Trophoblast cell (in vitro differentiated cells and primary cell): ENCODE results near the gene PCGF1.

Source experiments
- DNase-seq, 2 donors: peaks; one replicate each; pipeline ENCODE4 v3.0.0-alpha.2; 2016
- H2AFZ ChIP-seq: 2 replicates; pipeline ENCODE4 v1.6.1; 2013; ENCODE audit warnings: low read length, moderate library complexity, mild to moderate bottlenecking; ENCODE audit not compliant: insufficient read depth, poor library complexity
- H2AK5ac ChIP-seq: 2 replicates; pipeline ENCODE4 v1.6.1; 2013; ENCODE audit warnings: mild to moderate bottlenecking, low read length
- H2BK120ac ChIP-seq: 2 replicates; pipeline ENCODE4 v1.6.1; 2013; ENCODE audit warnings: low read length, mild to moderate bottlenecking, moderate library complexity; ENCODE audit not compliant: insufficient read depth, poor library complexity
- H2BK12ac ChIP-seq: 2 replicates; pipeline ENCODE4 v1.6.1; 2013; ENCODE audit warnings: mild to moderate bottlenecking, low read length, moderate library complexity
- H2BK5ac ChIP-seq: 2 replicates; pipeline ENCODE4 v1.6.1; 2013; ENCODE audit warnings: low read length, low read depth, moderate library complexity, mild to moderate bottlenecking; ENCODE audit not compliant: poor library complexity
- H3K14ac ChIP-seq: 2 replicates; pipeline ENCODE4 v1.6.1; 2013; ENCODE audit warnings: mild to moderate bottlenecking, low read length
- H3K18ac ChIP-seq: 2 replicates; pipeline ENCODE4 v1.6.1; 2013; ENCODE audit warnings: mild to moderate bottlenecking, low read length
- H3K23ac ChIP-seq: 2 replicates; pipeline ENCODE4 v1.6.1; 2013; ENCODE audit warnings: low read length
- H3K27ac ChIP-seq: 2 replicates; pipeline ENCODE4 v1.5.1; 2013; ENCODE audit warnings: low read depth, mild to moderate bottlenecking, inconsistent platforms, low read length, moderate library complexity
- H3K27me3 ChIP-seq: 2 replicates; pipeline ENCODE4 v1.6.1; 2013; ENCODE audit warnings: inconsistent platforms, mild to moderate bottlenecking, low read length, moderate library complexity; ENCODE audit not compliant: insufficient read depth
- H3K36me3 ChIP-seq, 2 experiments: 1 replicate in 1 of 2; 2 replicates in 1 of 2; pipeline ENCODE4 v1.6.1; 2013; ENCODE audit warnings: low read length in 2 of 2, mild to moderate bottlenecking in 2 of 2, moderate library complexity in 1 of 2; ENCODE audit not compliant: insufficient read depth in 2 of 2, control insufficient read depth in 1 of 2
- H3K4ac ChIP-seq: 2 replicates; pipeline ENCODE4 v1.6.1; 2013; ENCODE audit warnings: low read depth, mild to moderate bottlenecking, low read length, moderate library complexity
- H3K4me1 ChIP-seq, 2 experiments: 1 replicate in 1 of 2; 2 replicates in 1 of 2; pipeline ENCODE4 v1.6.1; 2013; ENCODE audit warnings: low read length in 2 of 2, mild to moderate bottlenecking in 2 of 2, moderate library complexity in 1 of 2; ENCODE audit not compliant: insufficient read depth in 2 of 2, control insufficient read depth in 1 of 2
- H3K4me2 ChIP-seq: 2 replicates; pipeline ENCODE4 v1.6.1; 2013; ENCODE audit warnings: inconsistent platforms, mild to moderate bottlenecking, low read length, moderate library complexity
- H3K4me3 ChIP-seq: 2 replicates; pipeline ENCODE4 v1.5.1; 2013; ENCODE audit warnings: mild to moderate bottlenecking, low read depth, low read length, inconsistent platforms
- H3K79me1 ChIP-seq: one replicate; pipeline ENCODE4 v1.6.1; 2013; ENCODE audit warnings: low read length
- H3K79me2 ChIP-seq: 2 replicates; pipeline ENCODE4 v1.6.1; 2013; ENCODE audit warnings: low read length, mild to moderate bottlenecking; ENCODE audit not compliant: control insufficient read depth, insufficient read depth, poor library complexity
- H3K9ac ChIP-seq: 2 replicates; pipeline ENCODE4 v1.6.1; 2013; ENCODE audit warnings: mild to moderate bottlenecking, low read length
- H3K9me3 ChIP-seq: 2 replicates; pipeline ENCODE4 v1.6.1; 2013; ENCODE audit warnings: low read depth, mild to moderate bottlenecking, control low read depth, inconsistent platforms, low read length; ENCODE audit not compliant: insufficient read depth
- H4K12ac ChIP-seq: 2 replicates; pipeline ENCODE4 v1.6.1; 2013; ENCODE audit warnings: low read depth, mild to moderate bottlenecking, low read length, moderate library complexity
- H4K8ac ChIP-seq: 2 replicates; pipeline ENCODE4 v1.6.1; 2013; ENCODE audit warnings: low read depth, mild to moderate bottlenecking, low read length, moderate library complexity
- H4K91ac ChIP-seq: one replicate; pipeline ENCODE4 v1.6.1; 2013; ENCODE audit warnings: low read depth, mild to moderate bottlenecking, low read length, moderate library complexity
- WGBS: extraction: QIAGEN DNeasy Blood & Tissue Kit; methylation state at CpG from one replicate; pipeline ENCODE4 v1.1.7; 2013; ENCODE audit warnings: missing lambda C conversion rate; ENCODE audit not compliant: insufficient read length, insufficient coverage; ENCODE audit errors: extremely low coverage; 5-methylcytosine and 5-hydroxymethylcytosine counted together

PCGF1 gene

DNA sequence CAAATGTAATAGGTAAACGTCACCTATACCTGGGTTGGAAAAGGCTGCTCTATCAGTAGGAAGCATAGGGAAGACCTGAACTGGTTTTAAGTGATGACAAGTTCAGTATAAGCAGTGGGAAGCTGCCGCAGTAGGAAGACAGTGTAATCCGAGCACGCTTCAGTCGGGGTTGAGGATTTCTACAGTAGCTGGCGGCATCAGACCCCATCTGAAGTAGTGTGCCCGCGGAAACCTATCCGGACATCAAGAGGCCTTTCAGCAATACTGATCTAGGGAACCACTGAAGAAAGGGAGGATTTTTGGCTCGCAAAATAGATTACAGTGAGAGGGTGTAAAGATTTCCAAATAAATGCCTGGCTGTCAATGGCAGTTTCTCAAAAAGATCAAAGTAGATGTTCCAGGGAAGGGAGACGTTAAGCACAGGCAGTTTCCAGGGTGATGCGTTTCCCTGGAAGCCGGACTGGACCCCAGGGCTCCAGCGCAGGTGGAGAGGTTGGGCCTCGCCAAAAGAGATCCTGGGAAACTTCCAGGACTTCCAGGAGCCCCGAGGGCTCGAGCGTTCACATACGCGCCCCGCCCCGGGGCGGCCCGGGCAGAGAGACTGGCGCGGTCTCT lies 40.9 kb upstream of the PCGF1 start:
- H3K27ac ChIP-seq: no peak overlapping the region
- no peak overlapping the region for H4K8ac ChIP-seq
- peaks cover 30% of the 10 kb centered on the region for H3K27me3 ChIP-seq
- H4K12ac ChIP-seq: no peak overlapping the region
- peak overlapping the region; percentile 31 for H2BK120ac ChIP-seq
- H3K79me1 ChIP-seq: no peaks in the 10 kb centered on the region
- no peak overlapping the region for H3K4ac ChIP-seq
- peak overlapping the region; percentile 75 for H3K4me2 ChIP-seq
- peaks cover 7 to 9% of the 10 kb centered on the region in 2 experiments for H3K4me1 ChIP-seq
- no CpG with 5 or more reads among the region's 26 CpGs for WGBS
- H2BK12ac ChIP-seq: no peak overlapping the region
- H3K23ac ChIP-seq: no peak overlapping the region
- H2BK5ac ChIP-seq: no peak overlapping the region
- H2AK5ac ChIP-seq: no peak overlapping the region
- no peak overlapping the region for H3K18ac ChIP-seq
- H3K4me3 ChIP-seq: peak overlapping the region; percentile 8
- H3K9ac ChIP-seq: no peak overlapping the region
- H3K9me3 ChIP-seq: peaks cover 8% of the 10 kb centered on the region
- H4K91ac ChIP-seq: no peak overlapping the region
- no peaks in the 10 kb centered on the region for H3K36me3 ChIP-seq
- H2AFZ ChIP-seq: peak overlapping the region; percentile 86
- no peaks in the 10 kb centered on the region for H3K79me2 ChIP-seq
- H3K14ac ChIP-seq: no peak overlapping the region
- no peak for DNase-seq

DNA sequence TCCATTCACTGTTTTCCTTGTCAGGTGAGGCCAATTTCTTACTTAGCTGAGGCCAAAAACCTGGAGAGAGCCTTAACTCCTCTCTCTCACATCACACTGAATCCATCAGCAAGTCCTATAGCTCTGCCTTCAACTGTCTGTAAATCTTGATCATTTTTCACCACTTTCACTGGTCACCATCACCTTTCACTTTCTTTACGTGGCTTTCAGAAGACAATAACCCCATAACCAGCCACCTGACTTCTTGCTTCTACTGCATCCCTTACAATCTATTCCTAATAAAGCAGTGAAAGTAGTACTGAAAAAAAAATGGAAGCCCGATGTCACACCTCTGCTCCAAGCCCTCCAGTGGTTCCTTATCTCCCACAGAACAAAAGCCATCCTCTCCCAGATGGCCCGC lies 38.5 kb upstream of the PCGF1 start:
- H3K27me3 ChIP-seq: peaks cover 25% of the 10 kb centered on the region
- H3K36me3 ChIP-seq: no peaks in the 10 kb centered on the region
- peaks cover 4 to 7% of the 10 kb centered on the region in 2 experiments for H3K4me1 ChIP-seq
- H3K79me1 ChIP-seq: no peaks in the 10 kb centered on the region
- H2AK5ac ChIP-seq: no peak overlapping the region
- no peak overlapping the region for H3K27ac ChIP-seq
- H3K79me2 ChIP-seq: no peaks in the 10 kb centered on the region
- H2BK120ac ChIP-seq: no peak overlapping the region
- H3K9ac ChIP-seq: no peak overlapping the region
- H4K91ac ChIP-seq: no peak overlapping the region
- H2BK12ac ChIP-seq: no peak overlapping the region
- no peak overlapping the region for H3K14ac ChIP-seq
- no peak overlapping the region for H4K8ac ChIP-seq
- no peak overlapping the region for H3K4me3 ChIP-seq
- H3K4ac ChIP-seq: no peak overlapping the region
- no peak overlapping the region for H4K12ac ChIP-seq
- peaks cover 8% of the 10 kb centered on the region for H3K9me3 ChIP-seq
- WGBS: no CpG with 5 or more reads among the region's 3 CpGs
- no peak overlapping the region for H2BK5ac ChIP-seq
- DNase-seq: no peak
- no peak overlapping the region for H3K18ac ChIP-seq
- H3K23ac ChIP-seq: no peak overlapping the region
- H3K4me2 ChIP-seq: no peak overlapping the region
- H2AFZ ChIP-seq: no peak overlapping the region

DNA sequence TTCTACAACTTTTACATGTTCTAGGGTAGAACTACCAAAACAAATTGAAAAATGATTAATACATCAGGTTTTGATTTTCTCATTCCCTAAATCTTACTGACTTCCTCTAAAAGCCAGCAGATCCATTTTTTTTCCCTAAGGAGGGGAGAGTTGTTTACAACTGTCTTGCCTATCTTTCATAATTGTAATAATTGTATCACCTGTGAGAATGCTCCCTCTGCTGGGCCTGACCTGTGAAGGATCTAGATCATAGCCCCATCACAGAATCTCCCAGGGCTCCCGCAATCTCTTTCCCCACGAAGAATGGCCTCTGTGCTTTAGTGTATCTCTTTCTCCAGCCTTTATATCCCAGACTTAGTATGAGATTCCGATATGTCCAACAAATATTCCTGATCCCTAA lies 37.1 kb upstream of the PCGF1 start:
- no peak overlapping the region for H4K91ac ChIP-seq
- no peak overlapping the region for H3K18ac ChIP-seq
- no peak overlapping the region for H2AFZ ChIP-seq
- no peak overlapping the region for H3K9ac ChIP-seq
- no peak overlapping the region for H2AK5ac ChIP-seq
- no peak overlapping the region for H2BK5ac ChIP-seq
- no peak overlapping the region for H3K23ac ChIP-seq
- WGBS: no CpG with 5 or more reads among the region's 3 CpGs
- no peaks in the 10 kb centered on the region for H3K79me2 ChIP-seq
- H2BK12ac ChIP-seq: no peak overlapping the region
- H3K14ac ChIP-seq: no peak overlapping the region
- no peak overlapping the region for H3K4me2 ChIP-seq
- H3K4me1 ChIP-seq: peaks cover 4 to 7% of the 10 kb centered on the region in 2 experiments
- H2BK120ac ChIP-seq: no peak overlapping the region
- H4K12ac ChIP-seq: no peak overlapping the region
- H3K4ac ChIP-seq: no peak overlapping the region
- no peaks in the 10 kb centered on the region for H3K36me3 ChIP-seq
- H3K27ac ChIP-seq: no peak overlapping the region
- H3K27me3 ChIP-seq: peaks cover 18% of the 10 kb centered on the region
- H3K79me1 ChIP-seq: no peaks in the 10 kb centered on the region
- H3K4me3 ChIP-seq: no peak overlapping the region
- no peak overlapping the region for H4K8ac ChIP-seq
- peaks cover 7% of the 10 kb centered on the region for H3K9me3 ChIP-seq
- peak in 1 of 2 donors; percentile 39 for DNase-seq

DNA sequence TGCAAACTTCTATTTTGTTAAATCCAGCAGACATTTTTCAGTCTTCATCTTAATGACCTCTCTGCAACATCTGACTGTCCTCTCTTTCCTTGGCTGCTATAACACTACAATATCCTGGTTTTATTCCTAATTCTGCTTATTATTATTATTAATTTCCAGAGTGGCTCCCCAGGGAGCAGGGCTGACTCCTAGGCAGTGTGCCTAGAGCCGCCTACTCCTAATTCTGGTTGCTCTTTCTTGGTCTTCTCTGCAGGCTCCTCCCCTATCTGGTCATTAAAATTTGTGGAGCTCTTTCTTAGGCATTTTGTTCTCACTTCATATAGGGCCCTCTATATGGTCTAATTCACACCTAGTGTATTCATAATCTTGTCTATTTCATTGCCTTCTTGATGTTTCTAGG lies 35.5 kb upstream of the PCGF1 start:
- Histone ChIP-seq H3K79me1 (no peaks in the 10 kb centered on the region), H2AFZ (no peak overlapping the region), H2BK120ac (no peak overlapping the region), H3K4me3 (no peak overlapping the region), H3K23ac (no peak overlapping the region), H3K18ac (no peak overlapping the region), H3K4me1 (no peaks in the 10 kb centered on the region), H4K12ac (no peak overlapping the region), H3K14ac (no peak overlapping the region), H2BK5ac (no peak overlapping the region), H3K9ac (no peak overlapping the region), H3K79me2 (no peaks in the 10 kb centered on the region), H2BK12ac (no peak overlapping the region), H3K4ac (no peak overlapping the region), H3K27ac (no peak overlapping the region), H4K8ac (no peak overlapping the region), H2AK5ac (no peak overlapping the region), H4K91ac (no peak overlapping the region), H3K27me3 (peaks cover 1% of the 10 kb centered on the region), H3K4me2 (no peak overlapping the region), H3K36me3 (no peaks in the 10 kb centered on the region), H3K9me3 (no peaks in the 10 kb centered on the region)
- WGBS: no CpG with 5 or more reads among the region's 1 CpG
- no peak for DNase-seq
